Activated CD4-positive, alpha-beta memory T cell treated with anti-CD3 and anti-CD28 coated beads, Interleukin-2, amount 10 ng/mL, durations not matched to agents 7 days and 5 days (primary cell): ENCODE results near the gene ADIRF. TPM values are rescaled to one million over a fixed set of nuclear protein-coding genes. Genes with fewer than 3 reads are reported as not detected.
"Not testable (repeated sequence)": the region's sequence is repeated elsewhere in the genome, so short reads cannot be mapped to it uniquely, and the experiment has no call there.

Source experiments
- CTCF ChIA-PET: fragments of 350-600 bp; sonication (Branson Sonifier 250); formaldehyde crosslinking; loops from one replicate; lab custom pipeline; 2021; ENCODE audit warnings: antibody characterized with exemption, inconsistent platforms; lab: Charles Lee
- POLR2A ChIA-PET: fragments of 350-600 bp; sonication (Branson Sonifier 250); formaldehyde crosslinking; loops from one replicate; lab custom pipeline; 2021; ENCODE audit warnings: antibody characterized with exemption; lab: Charles Lee
- DNase-seq: peaks from one replicate; pipeline ENCODE4 v3.0.0-alpha.2; 2020
- H3K27ac Mint-ChIP-seq: one replicate; pipeline ENCODE4 v1.8.0; 2021; ENCODE audit warnings: mild to moderate bottlenecking, mixed read lengths
- H3K27me3 Mint-ChIP-seq: one replicate; pipeline ENCODE4 v1.8.0; 2021; ENCODE audit warnings: mixed read lengths
- H3K36me3 Mint-ChIP-seq: one replicate; pipeline ENCODE4 v1.8.0; 2021; ENCODE audit warnings: low read depth, mixed read lengths
- H3K4me1 Mint-ChIP-seq: one replicate; pipeline ENCODE4 v1.8.0; 2021; ENCODE audit warnings: mixed read lengths
- H3K4me3 Mint-ChIP-seq: one replicate; pipeline ENCODE4 v1.8.0; 2021; ENCODE audit warnings: mild to moderate bottlenecking, mixed read lengths
- H3K9me3 Mint-ChIP-seq: one replicate; pipeline ENCODE4 v1.8.0; 2021; ENCODE audit warnings: mixed read lengths
- total RNA-seq, 2 experiments: library from RNA; stranded (reverse); gene quantifications; one replicate each; pipeline ENCODE4 v1.2.3, GENCODE V29; 2021

Gene ADIRF
- total RNA-seq, 2 experiments from 2014 or later, result not detected

GRCh38 chr10:87007124-87007523 lies 38.8 kb downstream of the ADIRF start:
- H3K27me3 Mint-ChIP-seq, H3K4me3 Mint-ChIP-seq, H3K36me3 Mint-ChIP-seq, CTCF ChIA-PET, DNase-seq, H3K4me1 Mint-ChIP-seq, H3K27ac Mint-ChIP-seq, H3K9me3 Mint-ChIP-seq, POLR2A ChIA-PET: not testable (repeated sequence)

DNA sequence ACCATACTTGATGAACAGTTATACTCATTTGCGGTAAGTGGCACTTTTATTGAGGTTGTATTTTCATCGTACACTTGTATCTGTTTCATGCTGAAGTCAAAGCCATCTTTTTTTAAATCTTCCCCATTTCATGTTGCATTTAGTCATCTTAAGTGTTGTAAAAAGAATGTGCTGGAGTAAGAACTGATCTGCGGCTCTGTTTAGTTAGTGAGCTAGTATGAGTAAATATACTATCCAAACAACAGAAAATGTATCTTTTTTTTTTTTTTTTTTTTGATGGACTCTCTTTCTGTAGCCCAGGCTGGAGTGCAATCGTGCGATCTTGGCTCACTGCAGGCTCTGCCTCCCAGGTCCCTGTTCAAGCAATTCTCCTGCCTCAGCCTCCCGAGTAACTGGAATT lies 39.4 kb downstream of the ADIRF start:
- H3K27ac Mint-ChIP-seq, POLR2A ChIA-PET, H3K36me3 Mint-ChIP-seq, H3K9me3 Mint-ChIP-seq, H3K4me3 Mint-ChIP-seq, H3K27me3 Mint-ChIP-seq, CTCF ChIA-PET, H3K4me1 Mint-ChIP-seq, DNase-seq: not testable (repeated sequence)

DNA sequence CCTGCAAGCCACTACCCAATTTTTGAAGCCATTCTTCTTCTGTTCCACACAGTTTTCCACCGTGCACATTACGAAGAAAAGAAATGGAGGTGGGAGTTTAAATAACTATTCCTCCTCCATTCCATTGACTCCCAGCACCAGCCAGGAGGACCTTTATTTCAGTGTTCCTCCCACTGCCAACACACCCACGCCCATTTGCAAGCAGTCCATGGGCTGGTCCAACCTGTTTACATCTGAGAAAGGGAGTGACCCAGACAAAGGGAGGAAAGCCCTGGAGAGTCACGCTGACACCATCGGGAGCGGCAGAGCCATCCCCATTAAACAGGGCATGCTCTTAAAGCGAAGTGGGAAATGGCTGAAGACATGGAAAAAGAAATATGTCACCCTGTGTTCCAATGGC lies 40.0 kb downstream of the ADIRF start:
- H3K27me3 Mint-ChIP-seq, H3K4me3 Mint-ChIP-seq, CTCF ChIA-PET, POLR2A ChIA-PET, H3K9me3 Mint-ChIP-seq, H3K27ac Mint-ChIP-seq, H3K36me3 Mint-ChIP-seq, H3K4me1 Mint-ChIP-seq, DNase-seq: not testable (repeated sequence)

- DNase-seq, H3K4me3 Mint-ChIP-seq, H3K27ac Mint-ChIP-seq, H3K36me3 Mint-ChIP-seq, H3K27me3 Mint-ChIP-seq, H3K9me3 Mint-ChIP-seq, H3K4me1 Mint-ChIP-seq, CTCF ChIA-PET, POLR2A ChIA-PET: not testable (repeated sequence)
These were observed 40.9 kb downstream of the ADIRF start for GRCh38 chr10:87009134-87009696.

GRCh38 chr10:87013528-87013927 lies 45.2 kb downstream of the ADIRF start:
- H3K27ac Mint-ChIP-seq, H3K27me3 Mint-ChIP-seq, CTCF ChIA-PET, H3K4me1 Mint-ChIP-seq, H3K36me3 Mint-ChIP-seq, H3K9me3 Mint-ChIP-seq, H3K4me3 Mint-ChIP-seq, POLR2A ChIA-PET, DNase-seq: not testable (repeated sequence)

DNA sequence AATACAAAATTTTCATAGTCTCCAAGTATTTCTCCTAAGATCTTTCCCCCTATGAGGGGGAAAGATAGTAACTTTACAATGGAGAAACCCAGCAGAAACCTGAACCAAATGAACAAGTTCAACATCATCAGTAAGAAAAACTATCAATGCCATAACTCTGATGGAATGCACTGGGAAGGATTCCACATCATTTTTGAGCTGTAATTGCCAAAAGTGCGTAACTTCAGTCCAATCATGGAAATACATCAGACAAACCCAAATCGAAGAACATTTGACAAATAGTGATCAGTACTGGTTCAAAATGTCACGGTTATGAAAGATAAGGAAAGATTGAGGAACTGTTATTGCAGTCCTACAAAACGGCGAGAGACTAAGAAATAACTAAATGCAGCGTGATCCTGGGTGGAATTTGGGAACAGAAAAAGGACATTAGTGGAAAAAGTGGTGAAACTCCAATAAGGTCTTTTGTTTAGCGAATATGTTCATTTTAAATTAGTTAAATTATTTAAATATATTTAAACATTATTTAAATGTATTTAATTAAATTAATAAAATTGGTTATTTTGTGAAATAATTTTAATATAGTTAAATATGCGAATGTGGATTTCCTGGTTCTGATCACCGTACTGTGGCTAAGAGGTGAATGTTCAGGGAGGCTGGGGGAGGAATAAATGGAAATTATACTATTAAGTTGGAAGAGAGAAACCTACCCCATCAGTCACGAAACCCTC lies 46.9 kb downstream of the ADIRF start:
- CTCF ChIA-PET, H3K27me3 Mint-ChIP-seq, POLR2A ChIA-PET, DNase-seq, H3K4me1 Mint-ChIP-seq, H3K4me3 Mint-ChIP-seq, H3K9me3 Mint-ChIP-seq, H3K36me3 Mint-ChIP-seq, H3K27ac Mint-ChIP-seq: not testable (repeated sequence)

DNA sequence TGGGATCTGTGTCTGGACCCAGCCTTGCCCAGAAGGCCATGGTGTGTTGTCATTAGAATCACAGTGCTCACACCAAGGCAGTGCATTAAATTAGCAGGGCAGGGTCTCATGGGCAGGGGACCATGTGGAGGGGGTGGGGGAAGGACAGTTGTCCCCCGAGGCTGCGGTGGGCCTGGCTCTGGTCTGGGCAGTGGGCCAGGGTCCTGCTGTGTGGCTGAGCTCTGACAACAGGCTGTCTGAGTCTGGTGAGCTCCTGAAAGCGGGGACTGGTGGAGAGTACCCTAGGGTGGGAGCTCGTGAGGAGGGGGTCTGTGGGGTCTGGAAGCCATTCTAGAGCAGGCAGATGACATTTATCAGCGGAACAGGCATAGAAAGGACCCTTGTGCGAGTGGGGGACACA lies 49.8 kb downstream of the ADIRF start:
- POLR2A ChIA-PET, H3K36me3 Mint-ChIP-seq, H3K27me3 Mint-ChIP-seq, H3K27ac Mint-ChIP-seq, DNase-seq, H3K4me1 Mint-ChIP-seq, H3K9me3 Mint-ChIP-seq, CTCF ChIA-PET, H3K4me3 Mint-ChIP-seq: not testable (repeated sequence)

GRCh38 chr10:87019066-87019465 lies 50.8 kb downstream of the ADIRF start:
- H3K4me1 Mint-ChIP-seq, POLR2A ChIA-PET, H3K4me3 Mint-ChIP-seq: not testable (repeated sequence)

GRCh38 chr10:87019504-87019903 lies 51.2 kb downstream of the ADIRF start:
- POLR2A ChIA-PET, CTCF ChIA-PET: not testable (repeated sequence)

More at GRCh38 chr10:87019066-87019465, 50.8 kb downstream of the ADIRF start:
- H3K9me3 Mint-ChIP-seq, H3K36me3 Mint-ChIP-seq, H3K27me3 Mint-ChIP-seq, H3K27ac Mint-ChIP-seq, CTCF ChIA-PET, DNase-seq: not testable (repeated sequence)

GRCh38 chr10:87020056-87020455 lies 51.8 kb downstream of the ADIRF start, which contains the start of gene FAM25A:
Gene FAM25A (plus strand): TSS chr10:87020294. CDS start chr10:87020325, 31 bp downstream.
- POLR2A ChIA-PET, H3K9me3 Mint-ChIP-seq, CTCF ChIA-PET, H3K4me3 Mint-ChIP-seq, H3K36me3 Mint-ChIP-seq, H3K27ac Mint-ChIP-seq, DNase-seq, H3K4me1 Mint-ChIP-seq, H3K27me3 Mint-ChIP-seq: not testable (repeated sequence)

More at GRCh38 chr10:87019504-87019903, 51.2 kb downstream of the ADIRF start:
- not testable (repeated sequence) for H3K9me3 Mint-ChIP-seq, H3K27ac Mint-ChIP-seq, H3K4me3 Mint-ChIP-seq, DNase-seq, H3K27me3 Mint-ChIP-seq, H3K4me1 Mint-ChIP-seq, H3K36me3 Mint-ChIP-seq

Other genes with a start within 250 kb of the ADIRF start
- 10 to 100 TPM; 14.8 to 17.2 TPM for gene BMPR1A, start 211.9 kb upstream of the ADIRF start, total RNA-seq
- gene MMRN2, start 10.9 kb upstream of the ADIRF start, total RNA-seq, result not detected
- not detected for gene SNCG, start 9.9 kb upstream of the ADIRF start, total RNA-seq
- not detected for gene FAM25A, start 51.8 kb downstream of the ADIRF start, total RNA-seq
- gene GLUD1, start 126.4 kb downstream of the ADIRF start, total RNA-seq, result 100 to 1,000 TPM; 111 to 121 TPM
- gene SHLD2, start 126.7 kb downstream of the ADIRF start, total RNA-seq, result 10 to 100 TPM; 31.0 to 31.4 TPM